ENCODE measurements around the gene PUS1. TPM values are rescaled to one million over a fixed set of nuclear protein-coding genes. Genes with fewer than 3 reads are reported as not detected.
"Not testable (repeated sequence)": the region's sequence is repeated elsewhere in the genome, so short reads cannot be mapped to it uniquely, and the experiment has no call there.

Gene PUS1
- total RNA-seq, 1 experiment from 2014 or later: 117 TPM

DNA sequence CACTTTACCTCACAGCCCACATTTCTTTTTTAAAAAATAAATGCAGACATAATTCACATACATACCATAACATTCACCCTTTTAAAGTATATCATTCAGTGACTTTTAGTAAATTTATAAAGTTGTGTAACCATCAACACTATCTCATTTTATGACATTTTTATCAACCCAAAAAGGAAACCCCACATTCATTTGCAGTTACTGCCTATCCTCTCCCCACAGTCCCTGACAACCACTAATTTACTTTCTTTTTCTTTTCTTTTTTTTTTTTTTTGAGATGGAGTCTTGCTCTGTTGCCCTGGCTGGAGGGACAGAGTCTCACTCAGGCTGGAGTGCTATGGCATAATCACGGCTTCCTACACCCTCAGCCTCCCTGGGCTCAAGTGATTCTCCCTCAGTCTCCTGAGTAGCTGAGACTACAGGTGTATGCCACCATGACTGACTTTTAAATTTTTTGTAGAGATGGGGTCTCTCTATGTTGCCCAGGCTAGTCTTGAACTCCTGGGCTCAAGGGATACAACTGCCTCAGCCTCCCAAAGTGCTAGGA, 19.2 kb downstream of the PUS1 start:
- Mint-ChIP-seq H3K27me3 (ENCODE audit: low read depth) (peaks cover 2% of the 10 kb centered on the region), H3K4me3 (no peak overlapping the region), H3K27ac (no peak overlapping the region; a peak in 1 of 7 replicates), H3K4me1 (peaks cover 3 to 8% of the 10 kb centered on the region in 2 experiments), H3K36me3 (ENCODE audit: insufficient read depth in 1 of 3, low read depth in 3 of 3) (peaks cover 12 to 32% (median 22%) of the 10 kb centered on the region in 3 experiments; a peak in 6 of 7 replicates), H3K9me3 (no peaks in the 10 kb centered on the region)
- Histone ChIP-seq H2BK15ac (ENCODE audit: low read depth, low read length) (no peak overlapping the region), H3K9me3 (ENCODE audit: control insufficient read depth, low read depth, low read length) (no peaks in the 10 kb centered on the region), H3K14ac (ENCODE audit: insufficient read depth, low read length) (no peak overlapping the region), H3K27me3 (ENCODE audit: insufficient read depth, low read length) (no peaks in the 10 kb centered on the region), H2BK120ac (ENCODE audit: low read depth, low read length, poor library complexity, severe bottlenecking) (no peak overlapping the region), H4K8ac (replicated peaks; ENCODE audit: insufficient read length, low read depth, low read length) (no peak overlapping the region), H3K79me1 (ENCODE audit: insufficient read depth, low read depth, low read length, poor library complexity, severe bottlenecking) (peaks cover 11% of the 10 kb centered on the region), H3T11ph (ENCODE audit: low read length) (no peak overlapping the region), H2BK5ac (ENCODE audit: insufficient read length, low read length) (no peak overlapping the region), H3K23ac (ENCODE audit: insufficient read length, low read depth, low read length) (no peak overlapping the region), H4K91ac (ENCODE audit: insufficient read length, low read depth, low read length) (no peak overlapping the region), H3K27ac (ENCODE audit: insufficient read length, low read depth, low read length) (no peak overlapping the region), H2AK5ac (ENCODE audit: insufficient read length, low read length) (no peak overlapping the region), H3K4ac (ENCODE audit: low read depth, low read length) (no peak overlapping the region), H4K5ac (ENCODE audit: insufficient read length, low read depth, low read length) (no peak overlapping the region), H3K79me2 (ENCODE audit: insufficient read depth, low read length) (peaks cover 9% of the 10 kb centered on the region; the same call in 1 of the 2 replicates), H2BK20ac (ENCODE audit: low read depth, low read length, poor library complexity, severe bottlenecking) (no peak overlapping the region), H4K20me1 (ENCODE audit: control insufficient read depth, insufficient read depth, insufficient read length) (no peaks in the 10 kb centered on the region), H2AFZ (ENCODE audit: low read length) (no peak overlapping the region), H2BK12ac (ENCODE audit: insufficient read length, low read depth, low read length) (no peak overlapping the region), H3K4me1 (ENCODE audit: insufficient read depth, low read length) (peaks cover 4% of the 10 kb centered on the region; the same call in 1 of the 2 replicates), H3K4me2 (ENCODE audit: insufficient read depth, insufficient read length, low read length) (no peak overlapping the region), H3K23me2 (ENCODE audit: insufficient read length, low read depth, low read length, poor library complexity, severe bottlenecking) (no peaks in the 10 kb centered on the region), H3K9ac (ENCODE audit: extremely low read depth, insufficient read length, low read length) (no peak overlapping the region), H3K56ac (ENCODE audit: insufficient read length, low read depth, low read length) (no peak overlapping the region), H3K18ac (ENCODE audit: insufficient read length, low read depth, low read length) (no peak overlapping the region)
- DNase-seq: peak; percentile 16
- WGBS (ENCODE audit: extremely low coverage, insufficient read length, low lambda C conversion rate): no CpG with 5 or more reads among the region's 1 CpG
- TF ChIP-seq, protein P1, sequence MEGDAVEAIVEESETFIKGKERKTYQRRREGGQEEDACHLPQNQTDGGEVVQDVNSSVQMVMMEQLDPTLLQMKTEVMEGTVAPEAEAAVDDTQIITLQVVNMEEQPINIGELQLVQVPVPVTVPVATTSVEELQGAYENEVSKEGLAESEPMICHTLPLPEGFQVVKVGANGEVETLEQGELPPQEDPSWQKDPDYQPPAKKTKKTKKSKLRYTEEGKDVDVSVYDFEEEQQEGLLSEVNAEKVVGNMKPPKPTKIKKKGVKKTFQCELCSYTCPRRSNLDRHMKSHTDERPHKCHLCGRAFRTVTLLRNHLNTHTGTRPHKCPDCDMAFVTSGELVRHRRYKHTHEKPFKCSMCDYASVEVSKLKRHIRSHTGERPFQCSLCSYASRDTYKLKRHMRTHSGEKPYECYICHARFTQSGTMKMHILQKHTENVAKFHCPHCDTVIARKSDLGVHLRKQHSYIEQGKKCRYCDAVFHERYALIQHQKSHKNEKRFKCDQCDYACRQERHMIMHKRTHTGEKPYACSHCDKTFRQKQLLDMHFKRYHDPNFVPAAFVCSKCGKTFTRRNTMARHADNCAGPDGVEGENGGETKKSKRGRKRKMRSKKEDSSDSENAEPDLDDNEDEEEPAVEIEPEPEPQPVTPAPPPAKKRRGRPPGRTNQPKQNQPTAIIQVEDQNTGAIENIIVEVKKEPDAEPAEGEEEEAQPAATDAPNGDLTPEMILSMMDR (conservative IDR thresholded peaks at IDR 0.05): no peak

DNA sequence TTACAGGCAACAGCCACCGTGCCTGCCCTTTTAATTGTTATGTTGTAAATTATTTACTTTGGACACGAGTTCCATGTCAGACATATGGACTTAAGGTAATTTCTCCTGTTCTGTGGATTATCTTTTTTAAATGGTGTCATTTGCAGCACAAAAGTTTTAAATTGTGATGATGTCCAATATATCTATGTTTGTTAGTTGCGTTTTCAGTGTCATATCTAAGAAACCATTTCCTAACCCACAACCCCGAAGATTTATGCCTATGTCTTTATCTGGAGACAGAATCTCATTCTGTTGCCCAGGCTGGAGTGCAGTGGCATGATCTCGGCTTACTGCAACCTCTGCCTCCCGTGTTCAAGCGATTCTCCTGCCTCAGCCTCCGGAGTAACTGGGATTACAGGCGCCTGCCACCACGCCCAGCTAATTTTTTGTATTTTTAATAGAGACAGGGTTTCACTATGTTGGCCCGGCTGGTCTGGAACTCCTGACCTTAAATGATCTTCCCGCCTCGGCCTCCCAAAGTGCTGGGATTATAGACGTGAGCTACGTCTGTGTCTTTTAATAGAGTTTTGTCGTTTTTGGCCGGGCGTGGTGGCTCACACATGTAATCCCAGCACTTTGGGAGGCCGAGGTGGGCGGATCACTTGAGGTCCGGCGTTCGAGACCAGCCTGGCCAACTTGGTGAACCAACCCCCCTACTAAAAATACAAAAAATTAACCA, 19.8 kb downstream of the PUS1 start:
- not testable (repeated sequence) for H3K27me3 Mint-ChIP-seq (ENCODE audit: low read depth); H2BK5ac ChIP-seq (ENCODE audit: insufficient read length, low read length); H3K18ac ChIP-seq (ENCODE audit: insufficient read length, low read depth, low read length); H3K9ac ChIP-seq (ENCODE audit: extremely low read depth, insufficient read length, low read length); H3K14ac ChIP-seq (ENCODE audit: insufficient read depth, low read length); H2AFZ ChIP-seq (ENCODE audit: low read length); H4K20me1 ChIP-seq (ENCODE audit: control insufficient read depth, insufficient read depth, insufficient read length); H3K23me2 ChIP-seq (ENCODE audit: insufficient read length, low read depth, low read length, poor library complexity, severe bottlenecking); DNase-seq; H2BK20ac ChIP-seq (ENCODE audit: low read depth, low read length, poor library complexity, severe bottlenecking); H3K27me3 ChIP-seq (ENCODE audit: insufficient read depth, low read length); H3K4me1 ChIP-seq (ENCODE audit: insufficient read depth, low read length); H3K56ac ChIP-seq (ENCODE audit: insufficient read length, low read depth, low read length); H2BK120ac ChIP-seq (ENCODE audit: low read depth, low read length, poor library complexity, severe bottlenecking); H4K8ac ChIP-seq (replicated peaks; ENCODE audit: insufficient read length, low read depth, low read length); H3K4me1 Mint-ChIP-seq; H4K5ac ChIP-seq (ENCODE audit: insufficient read length, low read depth, low read length); H3K23ac ChIP-seq (ENCODE audit: insufficient read length, low read depth, low read length); H4K91ac ChIP-seq (ENCODE audit: insufficient read length, low read depth, low read length); H3K4ac ChIP-seq (ENCODE audit: low read depth, low read length); H3K27ac ChIP-seq (ENCODE audit: insufficient read length, low read depth, low read length); H3K9me3 ChIP-seq (ENCODE audit: control insufficient read depth, low read depth, low read length); H3T11ph ChIP-seq (ENCODE audit: low read length); H2BK15ac ChIP-seq (ENCODE audit: low read depth, low read length); H2AK5ac ChIP-seq (ENCODE audit: insufficient read length, low read length); H2BK12ac ChIP-seq (ENCODE audit: insufficient read length, low read depth, low read length); H3K9me3 Mint-ChIP-seq; H3K27ac Mint-ChIP-seq
- Histone ChIP-seq H3K79me1 (ENCODE audit: insufficient read depth, low read depth, low read length, poor library complexity, severe bottlenecking) (peaks cover 11% of the 10 kb centered on the region), H3K79me2 (ENCODE audit: insufficient read depth, low read length) (peaks cover 11% of the 10 kb centered on the region; the same call in 1 of the 2 replicates), H3K4me2 (ENCODE audit: insufficient read depth, insufficient read length, low read length) (peak overlapping the region; percentile 41)
- no CpG with 5 or more reads among the region's 23 CpGs for WGBS (ENCODE audit: extremely low coverage, insufficient read length, low lambda C conversion rate)
- H3K4me3 Mint-ChIP-seq: peak overlapping the region; percentile 56 to 75
- peaks cover 7 to 26% (median 17%) of the 10 kb centered on the region in 3 experiments; a peak in 6 of 7 replicates for H3K36me3 Mint-ChIP-seq (ENCODE audit: insufficient read depth in 1 of 3, low read depth in 3 of 3)

Data from H9 (cell line).